Activated naive CD4-positive, alpha-beta T cell treated with anti-CD3 and anti-CD28 coated beads, Interleukin-2, amount 50 U/mL, for 24 hours (primary cell): Measurements from ENCODE around the gene PIEZO2.

Source experiments
- H3K27ac Mint-ChIP-seq: one replicate; pipeline ENCODE4 v1.8.0; 2021; ENCODE audit warnings: mild to moderate bottlenecking, mixed read lengths
- H3K27me3 Mint-ChIP-seq: one replicate; pipeline ENCODE4 v1.8.0; 2021; ENCODE audit warnings: mixed read lengths
- H3K36me3 Mint-ChIP-seq: one replicate; pipeline ENCODE4 v1.8.0; 2021; ENCODE audit warnings: mixed read lengths
- H3K4me1 Mint-ChIP-seq: one replicate; pipeline ENCODE4 v1.8.0; 2021; ENCODE audit warnings: mixed read lengths
- H3K4me3 Mint-ChIP-seq: one replicate; pipeline ENCODE4 v1.8.0; 2021; ENCODE audit warnings: mild to moderate bottlenecking, mixed read lengths
- H3K9me3 Mint-ChIP-seq: one replicate; pipeline ENCODE4 v1.8.0; 2021; ENCODE audit warnings: mixed read lengths

PIEZO2 gene

GRCh38 chr18:10797896-10798295 is 351.5 kb downstream of the PIEZO2 start:
- no peak overlapping the region for H3K4me3 Mint-ChIP-seq
- H3K9me3 Mint-ChIP-seq = no peaks in the 10 kb centered on the region

GRCh38 chr18:10794771-10795170 is 354.6 kb downstream of the PIEZO2 start:
- Mint-ChIP-seq H3K9me3 (no peaks in the 10 kb centered on the region), H3K27me3 (peaks cover 3% of the 10 kb centered on the region), H3K4me3 (no peak overlapping the region), H3K4me1 (no peaks in the 10 kb centered on the region), H3K27ac (no peak overlapping the region), H3K36me3 (no peaks in the 10 kb centered on the region)

More at GRCh38 chr18:10797896-10798295, 351.5 kb downstream of the PIEZO2 start:
- Mint-ChIP-seq H3K27ac (no peak overlapping the region), H3K36me3 (no peaks in the 10 kb centered on the region), H3K4me1 (no peaks in the 10 kb centered on the region), H3K27me3 (no peaks in the 10 kb centered on the region)

- no peak overlapping the region for H3K4me3 Mint-ChIP-seq
- no peak overlapping the region for H3K27ac Mint-ChIP-seq
- H3K27me3 Mint-ChIP-seq = peaks cover 3% of the 10 kb centered on the region
- H3K4me1 Mint-ChIP-seq = no peaks in the 10 kb centered on the region
- H3K36me3 Mint-ChIP-seq = no peaks in the 10 kb centered on the region
- H3K9me3 Mint-ChIP-seq = no peaks in the 10 kb centered on the region
These were observed 355.5 kb downstream of the PIEZO2 start for GRCh38 chr18:10793730-10794370.

- Mint-ChIP-seq H3K27me3 (peaks cover 3% of the 10 kb centered on the region), H3K27ac (no peak overlapping the region), H3K4me3 (no peak overlapping the region), H3K4me1 (peaks cover 5% of the 10 kb centered on the region), H3K9me3 (no peaks in the 10 kb centered on the region), H3K36me3 (no peaks in the 10 kb centered on the region)
These were observed 357.2 kb downstream of the PIEZO2 start for GRCh38 chr18:10792181-10792580.

GRCh38 chr18:10791169-10791831 is 358.1 kb downstream of the PIEZO2 start:
- H3K4me1 Mint-ChIP-seq = peaks cover 6% of the 10 kb centered on the region
- H3K27me3 Mint-ChIP-seq = peaks cover 3% of the 10 kb centered on the region
- H3K36me3 Mint-ChIP-seq = no peaks in the 10 kb centered on the region
- H3K4me3 Mint-ChIP-seq = no peak overlapping the region
- no peaks in the 10 kb centered on the region for H3K9me3 Mint-ChIP-seq
- H3K27ac Mint-ChIP-seq = no peak overlapping the region

- no peak overlapping the region for H3K27ac Mint-ChIP-seq
- H3K36me3 Mint-ChIP-seq = no peaks in the 10 kb centered on the region
- peaks cover 5% of the 10 kb centered on the region for H3K27me3 Mint-ChIP-seq
- no peaks in the 10 kb centered on the region for H3K9me3 Mint-ChIP-seq
- H3K4me1 Mint-ChIP-seq = peaks cover 6% of the 10 kb centered on the region
- no peak overlapping the region for H3K4me3 Mint-ChIP-seq
These were observed 360.2 kb downstream of the PIEZO2 start for GRCh38 chr18:10789180-10789579.

GRCh38 chr18:10787293-10787901 is 362.0 kb downstream of the PIEZO2 start:
- Mint-ChIP-seq H3K4me3 (no peak overlapping the region), H3K4me1 (peaks cover 6% of the 10 kb centered on the region), H3K27me3 (peaks cover 7% of the 10 kb centered on the region), H3K9me3 (no peaks in the 10 kb centered on the region), H3K36me3 (no peaks in the 10 kb centered on the region), H3K27ac (no peak overlapping the region)

- Mint-ChIP-seq H3K4me3 (no peak overlapping the region), H3K36me3 (no peaks in the 10 kb centered on the region), H3K27me3 (peaks cover 4% of the 10 kb centered on the region), H3K27ac (no peak overlapping the region), H3K4me1 (peaks cover 6% of the 10 kb centered on the region), H3K9me3 (no peaks in the 10 kb centered on the region)
These were observed 363.6 kb downstream of the PIEZO2 start for GRCh38 chr18:10785798-10786197.

GRCh38 chr18:10784596-10785202 is 364.7 kb downstream of the PIEZO2 start:
- Mint-ChIP-seq H3K27me3 (peaks cover 6% of the 10 kb centered on the region), H3K4me1 (peaks cover 6% of the 10 kb centered on the region), H3K4me3 (no peak overlapping the region), H3K27ac (no peak overlapping the region), H3K9me3 (no peaks in the 10 kb centered on the region), H3K36me3 (no peaks in the 10 kb centered on the region)

GRCh38 chr18:10783941-10784340 is 365.4 kb downstream of the PIEZO2 start:
- no peaks in the 10 kb centered on the region for H3K9me3 Mint-ChIP-seq
- H3K4me1 Mint-ChIP-seq = peaks cover 6% of the 10 kb centered on the region
- H3K27ac Mint-ChIP-seq = no peak overlapping the region
- no peaks in the 10 kb centered on the region for H3K36me3 Mint-ChIP-seq
- H3K4me3 Mint-ChIP-seq = no peak overlapping the region
- peaks cover 6% of the 10 kb centered on the region for H3K27me3 Mint-ChIP-seq

GRCh38 chr18:10776493-10776892 is 372.9 kb downstream of the PIEZO2 start:
- no peak overlapping the region for H3K27ac Mint-ChIP-seq
- no peaks in the 10 kb centered on the region for H3K36me3 Mint-ChIP-seq
- no peak overlapping the region for H3K4me3 Mint-ChIP-seq
- H3K27me3 Mint-ChIP-seq = peaks cover 4% of the 10 kb centered on the region
- H3K9me3 Mint-ChIP-seq = no peaks in the 10 kb centered on the region
- H3K4me1 Mint-ChIP-seq = no peaks in the 10 kb centered on the region

- Mint-ChIP-seq H3K9me3 (no peaks in the 10 kb centered on the region), H3K36me3 (no peaks in the 10 kb centered on the region), H3K4me1 (no peaks in the 10 kb centered on the region), H3K27ac (no peak overlapping the region), H3K4me3 (no peak overlapping the region), H3K27me3 (peaks cover 2% of the 10 kb centered on the region)
These were observed 374.3 kb downstream of the PIEZO2 start for GRCh38 chr18:10775026-10775425.

- no peaks in the 10 kb centered on the region for H3K36me3 Mint-ChIP-seq
- H3K27ac Mint-ChIP-seq = no peak overlapping the region
- no peaks in the 10 kb centered on the region for H3K4me1 Mint-ChIP-seq
- H3K9me3 Mint-ChIP-seq = no peaks in the 10 kb centered on the region
- no peak overlapping the region for H3K4me3 Mint-ChIP-seq
- no peaks in the 10 kb centered on the region for H3K27me3 Mint-ChIP-seq
These were observed 378.2 kb downstream of the PIEZO2 start for GRCh38 chr18:10771053-10771709.

GRCh38 chr18:10770264-10770663 is 379.1 kb downstream of the PIEZO2 start:
- Mint-ChIP-seq H3K4me1 (no peaks in the 10 kb centered on the region), H3K9me3 (no peaks in the 10 kb centered on the region), H3K4me3 (no peak overlapping the region), H3K36me3 (no peaks in the 10 kb centered on the region), H3K27me3 (no peaks in the 10 kb centered on the region), H3K27ac (no peak overlapping the region)

GRCh38 chr18:10768221-10768620 is 381.1 kb downstream of the PIEZO2 start:
- H3K4me3 Mint-ChIP-seq = no peak overlapping the region
- H3K27me3 Mint-ChIP-seq = no peaks in the 10 kb centered on the region
- no peaks in the 10 kb centered on the region for H3K36me3 Mint-ChIP-seq
- no peak overlapping the region for H3K27ac Mint-ChIP-seq
- H3K4me1 Mint-ChIP-seq = no peaks in the 10 kb centered on the region
- H3K9me3 Mint-ChIP-seq = no peaks in the 10 kb centered on the region
